ENCODE results near the gene ZFYVE27.

The ZFYVE27 gene

GRCh38 chr10:97715259-97715874 is 21.6 kb upstream of the ZFYVE27 start:
- DNase-seq (ENCODE audit: low read depth), result no peak

GRCh38 chr10:97717627-97718026 is 19.3 kb upstream of the ZFYVE27 start:
- no peak for DNase-seq (ENCODE audit: low read depth)

GRCh38 chr10:97718178-97718577 is 18.8 kb upstream of the ZFYVE27 start:
- no peak for DNase-seq (ENCODE audit: low read depth)

- DNase-seq (ENCODE audit: low read depth), result no peak
Observed at GRCh38 chr10:97718659-97719142, 18.2 kb upstream of the ZFYVE27 start.

GRCh38 chr10:97719602-97720001 is 17.3 kb upstream of the ZFYVE27 start:
- DNase-seq (ENCODE audit: low read depth), result no peak

- no peak for DNase-seq (ENCODE audit: low read depth)
Observed at GRCh38 chr10:97721871-97722780, 14.8 kb upstream of the ZFYVE27 start.

- DNase-seq (ENCODE audit: low read depth), result no peak
Observed at GRCh38 chr10:97723001-97723400, 13.9 kb upstream of the ZFYVE27 start.

GRCh38 chr10:97724341-97724941 is 12.5 kb upstream of the ZFYVE27 start:
- no peak for DNase-seq (ENCODE audit: low read depth)

GRCh38 chr10:97726636-97727178 is 10.2 kb upstream of the ZFYVE27 start:
- no peak for DNase-seq (ENCODE audit: low read depth)

- DNase-seq (ENCODE audit: low read depth), result no peak
Observed at GRCh38 chr10:97729014-97729413, 7.9 kb upstream of the ZFYVE27 start.

- DNase-seq (ENCODE audit: low read depth), result no peak
Observed at GRCh38 chr10:97731346-97732051, 5.4 kb upstream of the ZFYVE27 start.

- DNase-seq (ENCODE audit: low read depth), result no peak
Observed at GRCh38 chr10:97732052-97732359, 4.9 kb upstream of the ZFYVE27 start.

- DNase-seq (ENCODE audit: low read depth), result no peak
Observed at GRCh38 chr10:97733256-97733655, 3.7 kb upstream of the ZFYVE27 start.

GRCh38 chr10:97734021-97734420 is 2.9 kb upstream of the ZFYVE27 start:
- DNase-seq (ENCODE audit: low read depth), result no peak

GRCh38 chr10:97736403-97736901 is 476 bp upstream of the ZFYVE27 start:
- DNase-seq (ENCODE audit: low read depth), result no peak

GRCh38 chr10:97737770-97738265 is 890 bp downstream of the ZFYVE27 start:
- DNase-seq (ENCODE audit: low read depth), result no peak

GRCh38 chr10:97738616-97739015 is 1.7 kb downstream of the ZFYVE27 start:
- no peak for DNase-seq (ENCODE audit: low read depth)

GRCh38 chr10:97740613-97741012 is 3.7 kb downstream of the ZFYVE27 start:
- no peak for DNase-seq (ENCODE audit: low read depth)

GRCh38 chr10:97743169-97743943 is 6.4 kb downstream of the ZFYVE27 start:
- no peak for DNase-seq (ENCODE audit: low read depth)

GRCh38 chr10:97744405-97745035 is 7.6 kb downstream of the ZFYVE27 start:
- DNase-seq (ENCODE audit: low read depth), result no peak
